HG03378 (cell line): ENCODE results near the gene ATXN1.

ENCODE experiments used
- ATAC-seq: cut with Tn5 transposase; IDR thresholded peaks from one replicate; pipeline ENCODE4 v1.9.1; 2021; ENCODE audit warnings: mild to moderate bottlenecking, moderate library complexity; ENCODE audit not compliant: unreplicated experiment

ATXN1 gene

GRCh38 chr6:16518265-16518664, 243.0 kb downstream of the ATXN1 start:
- no peak for ATAC-seq

GRCh38 chr6:16514249-16514648, 247.0 kb downstream of the ATXN1 start:
- no peak for ATAC-seq

- ATAC-seq, result no peak
These were observed 248.5 kb downstream of the ATXN1 start for GRCh38 chr6:16512544-16513290.

- ATAC-seq, result peak; percentile 66
These were observed 249.4 kb downstream of the ATXN1 start for GRCh38 chr6:16511723-16512489.

- ATAC-seq, result no peak
These were observed 250.1 kb downstream of the ATXN1 start for GRCh38 chr6:16511040-16511660.

GRCh38 chr6:16510245-16510644, 251.0 kb downstream of the ATXN1 start:
- ATAC-seq, result no peak

- no peak for ATAC-seq
These were observed 252.3 kb downstream of the ATXN1 start for GRCh38 chr6:16508959-16509358.

GRCh38 chr6:16505711-16506357, 255.4 kb downstream of the ATXN1 start:
- ATAC-seq, result no peak

- no peak for ATAC-seq
These were observed 256.7 kb downstream of the ATXN1 start for GRCh38 chr6:16504609-16505008.

GRCh38 chr6:16503970-16504415, 257.3 kb downstream of the ATXN1 start:
- peak; percentile 79 for ATAC-seq

GRCh38 chr6:16503241-16503775, 258.0 kb downstream of the ATXN1 start:
- no peak for ATAC-seq

GRCh38 chr6:16498957-16499356, 262.3 kb downstream of the ATXN1 start:
- ATAC-seq, result no peak

- no peak for ATAC-seq
These were observed 263.0 kb downstream of the ATXN1 start for GRCh38 chr6:16498237-16498636.

GRCh38 chr6:16496991-16497801, 264.1 kb downstream of the ATXN1 start:
- ATAC-seq, result no peak

GRCh38 chr6:16496210-16496609, 265.1 kb downstream of the ATXN1 start:
- no peak for ATAC-seq

- peak; percentile 91 for ATAC-seq
These were observed 266.5 kb downstream of the ATXN1 start for GRCh38 chr6:16494793-16495192.

- ATAC-seq, result no peak
These were observed 267.5 kb downstream of the ATXN1 start for GRCh38 chr6:16493802-16494201.

GRCh38 chr6:16493112-16493511, 268.1 kb downstream of the ATXN1 start:
- ATAC-seq, result no peak

GRCh38 chr6:16491666-16492313, 269.5 kb downstream of the ATXN1 start:
- ATAC-seq, result no peak

GRCh38 chr6:16490616-16491015, 270.6 kb downstream of the ATXN1 start:
- ATAC-seq, result no peak
